ENCODE data around the gene TULP1. TPM values are rescaled to one million over a fixed set of nuclear protein-coding genes. Genes with fewer than 3 reads are reported as not detected.

Gene TULP1
- total and polyA plus RNA-seq, 2 of the 13 experiments (the other 11 are each of a cell fraction or from before 2014, with no cell fraction given): not detected

- no peak for TF ChIP-seq MLLT10 (CRISPR knock-in tag; IDR thresholded peaks at IDR 0.05)
- TF ChIP-seq NFE2L1 (CRISPR knock-in tag; IDR thresholded peaks at IDR 0.05; ENCODE audit: borderline replicate concordance): peak; percentile 86; the same call in 1 of the 2 replicates
- TF ChIP-seq ZBTB7B (CRISPR knock-in tag; IDR thresholded peaks at IDR 0.05): peak; percentile 30; the same call in 1 of the 2 replicates
- no peak for TF ChIP-seq ZFP36L2 (CRISPR knock-in tag; IDR thresholded peaks at IDR 0.05)
- no peak for TF ChIP-seq ZBTB46 (CRISPR knock-in tag; IDR thresholded peaks at IDR 0.05; ENCODE audit: borderline replicate concordance)
- TF ChIP-seq ZNF607 (CRISPR knock-in tag; IDR thresholded peaks at IDR 0.05; ENCODE audit: borderline replicate concordance): peak; percentile 80; the same call in 1 of the 2 replicates
- TF ChIP-seq PLSCR1 (CRISPR knock-in tag; IDR thresholded peaks at IDR 0.05; ENCODE audit: borderline replicate concordance): peak; percentile 74; the same call in 1 of the 2 replicates
- TF ChIP-seq XBP1 (CRISPR knock-in tag; IDR thresholded peaks at IDR 0.05): no peak; the same call in 1 of the 2 replicates
- peak; percentile 94 for TF ChIP-seq HOXA5 (CRISPR knock-in tag; IDR thresholded peaks at IDR 0.05)
- no peak for TF ChIP-seq TCF7 (IDR thresholded peaks at IDR 0.05; ENCODE audit: low read depth)
- TF ChIP-seq DMAP1 (CRISPR knock-in tag; IDR thresholded peaks at IDR 0.05): no peak
- TF ChIP-seq MXD1 (CRISPR knock-in tag; IDR thresholded peaks at IDR 0.05): peak; percentile 80; the same call in 1 of the 2 replicates
- TF ChIP-seq PRDM4 (CRISPR knock-in tag; IDR thresholded peaks at IDR 0.05; ENCODE audit: borderline replicate concordance): no peak
- TF ChIP-seq ZNF280D (CRISPR knock-in tag; IDR thresholded peaks at IDR 0.05): peak; percentile 67; the same call in 1 of the 2 replicates
- peak; percentile 29; the same call in 1 of the 2 replicates for TF ChIP-seq ZNF33B (CRISPR knock-in tag; IDR thresholded peaks at IDR 0.05)
- TF ChIP-seq ZNF749 (CRISPR knock-in tag; IDR thresholded peaks at IDR 0.05; ENCODE audit: borderline replicate concordance): peak; percentile 71; the same call in 1 of the 2 replicates
These were observed 14.9 kb downstream of the TULP1 start (continued) for GRCh38 chr6:35497571-35498421.
